ENCODE results near the gene CCDC150.

- TF ChIP-seq CTCF (IDR thresholded peaks at IDR 0.05; ENCODE audit: low read depth, low read length, poor library complexity, severe bottlenecking) (no peak), EZH2phosphoT487 (IDR thresholded peaks at IDR 0.05; ENCODE audit: borderline replicate concordance, low read length) (no peak)
Measured at GRCh38 chr2:196609806-196610205, 29.7 kb upstream of the CCDC150 start.

All from DOHH2 (cell line).